GM19438 (cell line): ENCODE data around the gene ZNF184.
"Not testable (repeated sequence)": the region's sequence is repeated elsewhere in the genome, so short reads cannot be mapped to it uniquely, and the experiment has no call there.

Experiments used
- ATAC-seq: cut with Tn5 transposase; IDR thresholded peaks from one replicate; pipeline ENCODE4 v1.9.1; 2021; ENCODE audit warnings: low read depth; ENCODE audit not compliant: unreplicated experiment

ZNF184 gene

DNA sequence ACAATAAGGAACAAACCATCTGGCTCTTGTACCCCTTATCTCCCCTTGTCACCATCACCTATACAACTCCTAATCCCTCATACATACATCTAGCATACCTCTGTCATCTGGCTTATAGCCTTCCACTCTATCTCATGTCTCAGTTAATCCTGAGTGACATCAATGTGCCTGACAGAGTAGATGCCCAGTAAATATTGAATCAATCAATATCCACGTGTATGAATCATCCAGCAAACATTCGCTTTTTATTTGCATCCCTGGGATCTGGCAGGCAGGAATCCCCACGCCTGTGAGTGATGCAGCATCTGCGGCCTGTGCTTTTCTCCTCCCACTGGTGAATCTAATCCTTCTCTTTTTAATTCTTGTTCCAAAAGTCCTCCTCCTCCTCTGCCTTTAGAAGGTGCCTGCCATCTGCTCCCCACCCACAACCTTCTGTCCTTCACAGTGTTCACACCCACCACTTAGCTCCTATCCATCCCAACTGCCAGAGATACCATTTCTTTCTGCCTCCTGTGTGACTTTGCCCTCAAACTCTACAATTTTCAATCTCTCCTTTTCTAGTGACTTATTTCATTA, 46.8 kb downstream of the ZNF184 start:
- ATAC-seq, result no peak

DNA sequence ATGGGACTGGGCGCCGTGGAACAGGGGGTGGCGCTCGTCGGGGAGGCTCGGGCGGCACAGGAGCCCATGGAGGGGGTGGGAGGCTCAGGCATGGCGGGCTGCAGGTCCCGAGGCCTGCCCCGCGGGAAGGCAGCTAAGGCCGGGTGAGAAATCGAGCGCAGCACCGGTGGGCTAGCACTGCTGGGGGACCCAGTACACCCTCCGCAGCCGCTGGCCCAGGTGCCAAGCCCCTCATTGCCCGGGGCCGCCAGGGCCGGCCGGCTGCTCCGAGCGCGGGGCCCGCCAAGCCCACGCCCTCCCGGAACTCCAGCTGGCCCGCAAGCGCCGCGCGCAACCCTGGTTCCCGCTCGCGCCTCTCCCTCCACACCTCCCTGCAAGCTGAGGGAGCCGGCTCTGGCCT, 48.1 kb downstream of the ZNF184 start:
- ATAC-seq, result not testable (repeated sequence)

DNA sequence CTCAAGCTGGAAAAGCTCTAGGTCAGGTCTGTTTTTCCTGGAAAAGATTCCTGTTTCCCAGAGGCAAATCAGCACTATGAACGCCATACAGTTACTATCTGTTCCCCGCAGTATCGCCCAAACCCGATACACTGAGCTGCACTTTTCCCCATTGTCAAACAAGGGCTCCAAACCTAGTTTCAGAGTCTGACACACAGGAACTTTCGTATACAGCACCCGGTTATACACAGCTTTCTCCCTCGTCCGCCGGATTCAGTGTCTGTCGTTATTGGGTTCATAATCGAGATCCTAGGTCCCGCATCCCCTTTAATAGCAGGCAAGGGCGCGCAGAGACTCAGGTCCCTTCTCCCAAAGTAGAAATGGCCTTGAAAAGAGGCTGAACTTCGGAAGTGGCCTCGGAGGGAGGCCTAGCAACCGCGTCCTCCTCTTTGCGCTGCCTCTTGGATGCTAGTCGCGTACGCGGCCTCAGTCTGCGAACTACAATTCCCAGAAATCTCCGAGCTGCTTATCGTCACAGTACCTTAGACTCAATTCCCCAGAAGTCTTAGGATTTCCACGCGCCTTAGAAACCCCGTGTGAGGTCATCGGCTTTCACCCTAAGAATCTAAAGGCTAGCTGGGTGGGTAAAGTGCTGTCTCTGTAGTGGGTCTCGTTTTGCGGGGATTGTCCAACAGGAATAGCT, 50.1 kb downstream of the ZNF184 start:
- ATAC-seq, result no peak

DNA sequence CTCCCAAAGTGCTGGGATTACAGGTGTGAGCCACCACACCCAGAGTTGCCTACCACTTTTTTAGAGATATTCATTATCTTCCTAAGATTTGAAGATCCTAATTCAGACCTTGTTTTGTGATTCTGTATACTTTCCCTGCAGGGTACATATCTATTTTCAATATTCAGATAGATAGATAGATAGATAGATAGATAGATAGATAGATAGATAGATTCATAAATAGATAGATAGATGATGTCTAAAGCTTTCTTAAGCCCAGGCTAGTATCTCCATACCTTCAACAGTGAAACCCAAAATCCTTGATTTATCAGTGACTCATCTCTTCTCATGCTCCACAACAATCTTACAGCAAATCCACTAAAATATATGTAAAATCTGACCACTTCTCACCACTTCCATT, 53.5 kb downstream of the ZNF184 start:
- no peak for ATAC-seq

DNA sequence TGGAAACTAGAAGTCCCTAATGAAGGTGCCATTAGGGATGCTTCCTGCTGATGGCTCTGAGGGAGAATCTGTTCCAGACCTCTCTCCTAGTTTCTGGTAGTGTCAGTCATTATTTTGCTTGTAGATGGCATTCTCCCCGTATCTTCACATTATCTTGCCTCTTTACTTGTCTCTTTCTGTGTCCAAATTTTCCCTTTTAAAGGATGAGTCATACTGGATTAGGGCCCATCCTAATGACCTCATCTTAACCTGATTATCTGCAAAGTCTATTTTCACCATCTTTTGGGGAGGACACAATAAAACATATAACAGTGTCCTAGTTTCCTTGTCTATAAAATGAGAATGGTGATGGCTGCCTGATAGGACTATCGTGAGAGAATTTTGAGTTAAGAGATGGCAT, 57.0 kb downstream of the ZNF184 start:
- ATAC-seq, result no peak

DNA sequence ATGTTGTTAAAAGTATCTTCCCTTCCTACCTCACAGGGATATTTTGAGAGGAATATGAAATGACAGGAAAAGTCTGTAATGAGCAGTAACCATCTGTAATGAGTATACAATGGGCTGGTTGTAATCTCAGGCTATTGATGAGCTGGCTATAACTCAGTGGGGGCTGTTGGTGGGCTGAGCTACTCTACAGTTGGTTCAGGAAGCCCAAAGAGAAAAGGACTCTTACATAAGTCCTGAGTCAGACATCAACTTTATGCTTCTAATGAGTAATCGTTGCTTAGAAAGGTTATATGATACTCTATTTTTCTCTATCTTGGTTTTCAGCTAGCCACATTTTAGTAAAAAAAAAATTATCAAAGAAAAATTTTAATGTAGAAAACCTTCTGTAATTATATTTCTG, 57.9 kb downstream of the ZNF184 start:
- ATAC-seq, result no peak

DNA sequence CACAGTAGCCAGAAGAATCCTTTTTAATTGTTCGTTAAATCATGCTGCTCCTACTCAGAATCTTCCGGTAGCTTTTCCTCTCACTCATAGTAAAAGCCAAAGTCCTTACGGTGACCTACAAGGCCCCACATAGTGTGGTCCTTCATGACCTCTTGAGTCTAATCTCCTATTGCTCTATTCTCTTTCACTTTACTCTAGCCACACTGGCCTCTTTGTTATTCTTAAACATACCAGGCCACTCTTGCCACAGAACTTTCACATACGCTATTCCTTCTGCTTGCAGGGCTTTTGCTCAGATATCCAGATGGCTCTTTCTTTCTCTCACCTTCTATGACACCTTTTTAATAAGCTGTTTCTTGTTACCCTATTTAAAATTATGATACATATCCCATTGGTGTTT, 58.6 kb downstream of the ZNF184 start:
- ATAC-seq, result no peak

DNA sequence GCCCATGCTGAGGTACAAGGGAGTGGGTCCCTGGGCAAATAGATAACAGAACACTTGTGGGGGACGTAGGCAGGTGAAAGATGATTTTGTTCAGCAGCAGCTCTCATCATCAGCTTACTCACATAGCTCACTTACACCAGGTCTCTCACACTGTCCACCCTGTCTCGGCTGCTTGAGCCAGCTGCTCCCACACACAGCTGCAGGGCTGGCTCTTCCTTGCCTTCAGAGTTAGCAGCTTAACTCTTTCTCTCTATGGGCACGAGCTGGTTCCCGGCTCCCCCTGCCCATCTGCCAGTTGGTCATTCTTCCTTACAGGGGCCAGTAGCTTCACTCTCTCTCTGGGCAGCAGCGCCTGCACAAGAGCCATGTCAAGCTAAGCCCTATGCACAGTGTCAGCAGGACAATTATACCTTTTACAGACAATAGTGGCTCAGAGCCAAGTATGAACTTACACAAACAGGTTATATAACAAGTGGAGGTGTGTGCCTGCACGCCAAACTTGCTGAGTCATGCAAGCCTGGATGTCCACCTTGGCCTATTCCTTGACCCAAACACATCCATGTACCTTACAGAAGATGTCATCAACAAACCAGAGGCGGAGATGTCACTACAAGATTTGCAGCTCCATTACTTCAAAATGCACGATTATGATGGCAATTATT, 65.6 kb downstream of the ZNF184 start:
- no peak for ATAC-seq

DNA sequence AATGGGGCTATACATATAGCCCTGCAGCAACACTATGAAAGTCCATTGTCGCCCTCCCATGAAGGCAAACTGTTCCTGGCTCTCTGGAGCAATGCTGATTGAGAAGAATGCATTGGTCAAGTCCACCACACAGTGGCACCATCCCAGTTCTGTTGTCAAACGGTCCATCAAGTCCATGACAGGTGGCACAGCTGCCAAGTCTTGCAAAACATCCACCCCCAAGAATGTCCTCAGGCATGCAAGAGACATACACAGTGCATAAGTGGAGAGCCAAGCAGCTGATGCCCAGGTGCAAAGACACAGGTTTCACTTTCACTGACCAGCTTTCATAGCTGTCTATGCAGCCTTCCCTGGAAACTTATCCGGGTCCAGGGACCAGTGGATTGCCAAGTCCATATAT, 66.8 kb downstream of the ZNF184 start:
- ATAC-seq, result no peak

DNA sequence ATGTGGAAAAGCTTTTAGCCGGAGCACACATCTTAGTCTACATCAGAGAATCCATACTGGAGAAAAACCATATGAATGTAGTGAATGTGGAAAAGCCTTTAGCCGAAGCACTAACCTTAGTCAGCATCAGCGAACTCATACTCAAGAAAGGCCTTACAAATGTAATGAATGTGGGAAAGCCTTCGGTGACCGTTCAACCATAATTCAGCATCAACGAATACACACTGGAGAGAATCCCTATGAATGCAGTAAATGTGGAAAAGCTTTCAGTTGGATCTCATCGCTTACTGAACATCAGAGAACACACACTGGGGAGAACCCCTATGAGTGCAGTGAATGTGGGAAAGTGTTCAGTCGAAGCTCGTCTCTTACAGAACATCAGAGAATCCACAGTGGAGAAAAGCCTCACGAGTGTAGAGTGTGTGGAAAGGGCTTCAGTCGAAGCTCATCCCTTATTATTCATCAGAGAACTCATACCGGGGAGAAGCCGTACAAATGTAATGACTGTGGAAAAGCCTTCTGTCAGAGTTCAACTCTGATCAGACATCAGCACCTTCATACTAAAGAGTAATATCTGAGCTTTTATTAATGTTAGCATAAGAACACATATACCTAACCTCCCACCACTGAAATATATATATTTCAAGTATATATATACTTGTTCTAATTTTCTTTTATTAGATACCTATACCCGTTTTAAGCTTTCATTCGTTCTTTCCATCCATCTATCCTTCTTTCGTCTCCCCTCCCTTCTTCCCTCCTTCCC, 71.8 kb downstream of the ZNF184 start:
- ATAC-seq, result no peak
